Fibroblast of the aortic adventitia (primary cell): ENCODE data around the gene DELE1. TPM values are rescaled to one million over a fixed set of nuclear protein-coding genes. Genes with fewer than 3 reads are reported as not detected.

ENCODE experiments used
- DNase-seq: peaks from one replicate; pipeline ENCODE4 v3.0.0-alpha.2; 2010; ENCODE audit warnings: low read depth
- H3K4me3 ChIP-seq: 2 replicates; pipeline ENCODE4 v1.5.1; 2011; ENCODE audit warnings: low read depth, mild to moderate bottlenecking, control low read depth, low read length, moderate library complexity
- CTCF ChIP-seq: IDR thresholded peaks from 2 replicates; pipeline ENCODE4 v1.5.1; 2011; ENCODE audit warnings: mild to moderate bottlenecking, low read length, control low read depth, inconsistent platforms; ENCODE audit not compliant: insufficient read depth
- total RNA-seq: library from RNA; depleted of rRNA; stranded (reverse); fragments of >200 nt; gene quantifications from 2 replicates; pipeline ENCODE4 v1.2.3, GENCODE V29; 2012; ENCODE audit warnings: low replicate concordance

The DELE1 gene
- total RNA-seq, 1 donor = 50.9 TPM

GRCh38 chr5:141928051-141928450, 4.4 kb downstream of the DELE1 start:
- H3K4me3 ChIP-seq = no peak overlapping the region
- no peak for DNase-seq
- TF ChIP-seq CTCF = no peak

GRCh38 chr5:141929398-141930058, 5.9 kb downstream of the DELE1 start:
- no peak for TF ChIP-seq CTCF
- no peak overlapping the region for H3K4me3 ChIP-seq
- DNase-seq = no peak

GRCh38 chr5:141931694-141932093, 8.0 kb downstream of the DELE1 start:
- H3K4me3 ChIP-seq = no peak overlapping the region
- DNase-seq = no peak
- no peak for TF ChIP-seq CTCF

GRCh38 chr5:141933151-141933550, 9.5 kb downstream of the DELE1 start:
- no peak overlapping the region for H3K4me3 ChIP-seq
- DNase-seq = no peak
- TF ChIP-seq CTCF = no peak

- no peak overlapping the region for H3K4me3 ChIP-seq
- peak; percentile 80 for DNase-seq
- no peak for TF ChIP-seq CTCF
Observed at GRCh38 chr5:141934099-141934844, 10.6 kb downstream of the DELE1 start.

GRCh38 chr5:141935538-141935937, 11.9 kb downstream of the DELE1 start:
- no peak for DNase-seq
- no peak for TF ChIP-seq CTCF
- no peak overlapping the region for H3K4me3 ChIP-seq
